Hematopoietic multipotent progenitor cell treated with erythropoietin and hydrocortisone succinate and interleukin-3 and kit ligand, for 6 days (in vitro differentiated cells): ENCODE results near the gene ADNP.
"Not testable (repeated sequence)": the region's sequence is repeated elsewhere in the genome, so short reads cannot be mapped to it uniquely, and the experiment has no call there.

ENCODE experiments used
- DNase-seq: peaks from one replicate; pipeline ENCODE4 v3.0.0-alpha.2; 2015

ADNP gene

DNA sequence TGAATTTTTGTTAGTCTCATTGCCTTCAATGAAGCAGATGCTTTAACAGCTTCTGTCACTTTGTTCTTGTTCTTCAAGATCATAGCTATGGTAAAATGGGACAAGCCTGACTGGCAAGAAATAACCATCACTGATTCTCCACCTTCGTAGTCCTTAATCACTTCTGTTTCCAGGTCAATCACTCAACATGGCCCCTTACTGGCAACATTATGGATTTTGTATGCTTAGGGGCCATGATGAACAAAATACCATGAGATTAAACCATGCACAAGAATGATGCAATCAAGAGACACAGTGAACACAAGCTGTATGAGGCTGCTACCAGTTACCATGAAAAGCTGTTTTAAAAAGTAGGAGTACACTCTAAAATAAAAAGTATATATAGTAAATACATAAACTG lies 32.8 kb downstream of the ADNP start:
- DNase-seq: no peak

- DNase-seq: no peak
Observed at GRCh38 chr20:50895111-50895830, 36.0 kb downstream of the ADNP start.

GRCh38 chr20:50893620-50894019 lies 37.6 kb downstream of the ADNP start:
- DNase-seq: no peak

- DNase-seq: no peak
Observed at GRCh38 chr20:50892394-50892793, 38.8 kb downstream of the ADNP start.

DNA sequence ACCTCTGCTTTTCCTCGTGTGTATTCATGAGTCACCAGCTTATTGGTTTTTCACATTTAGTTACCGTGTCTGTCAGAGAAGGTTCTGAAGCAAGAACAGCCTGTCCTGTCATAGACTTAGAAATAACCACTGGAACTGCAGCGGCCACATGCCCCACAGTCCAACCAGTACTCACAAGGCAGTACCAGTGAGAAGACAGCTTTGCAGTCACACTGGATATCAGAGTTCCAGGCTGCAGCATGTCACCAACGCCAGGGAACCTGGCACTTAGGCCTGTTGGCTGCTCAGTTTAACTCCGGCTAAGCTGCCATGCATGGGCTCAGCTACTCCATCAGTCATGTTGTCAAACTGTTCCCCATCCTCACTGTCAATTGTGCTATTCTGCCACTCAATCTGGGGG lies 40.1 kb downstream of the ADNP start:
- DNase-seq: no peak

- no peak for DNase-seq
Observed at GRCh38 chr20:50887576-50887975, 43.7 kb downstream of the ADNP start.

- no peak for DNase-seq
Observed at GRCh38 chr20:50886184-50886790, 45.0 kb downstream of the ADNP start.

GRCh38 chr20:50885781-50886180 lies 45.5 kb downstream of the ADNP start:
- no peak for DNase-seq

GRCh38 chr20:50885068-50885467 lies 46.2 kb downstream of the ADNP start:
- DNase-seq: no peak

DNA sequence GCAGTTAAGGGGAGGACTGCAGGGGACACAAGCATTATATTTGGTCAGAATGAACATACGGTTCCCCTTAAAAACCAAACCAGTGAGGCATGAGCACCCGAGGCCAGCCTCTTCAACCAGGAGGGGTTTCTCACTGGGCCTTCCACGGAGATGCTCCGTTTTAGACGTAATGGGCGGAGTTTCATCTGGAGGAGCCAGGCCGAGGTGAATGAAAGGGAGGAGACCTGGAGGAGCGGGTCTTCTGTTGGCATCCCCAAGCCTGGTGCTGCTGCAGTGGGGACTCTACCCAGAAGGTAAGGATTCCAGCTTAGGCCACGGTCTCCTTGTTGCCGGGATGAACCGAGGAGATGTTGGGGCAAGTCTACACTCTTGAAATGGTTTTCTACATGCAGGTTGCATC lies 47.4 kb downstream of the ADNP start:
- DNase-seq: no peak

DNA sequence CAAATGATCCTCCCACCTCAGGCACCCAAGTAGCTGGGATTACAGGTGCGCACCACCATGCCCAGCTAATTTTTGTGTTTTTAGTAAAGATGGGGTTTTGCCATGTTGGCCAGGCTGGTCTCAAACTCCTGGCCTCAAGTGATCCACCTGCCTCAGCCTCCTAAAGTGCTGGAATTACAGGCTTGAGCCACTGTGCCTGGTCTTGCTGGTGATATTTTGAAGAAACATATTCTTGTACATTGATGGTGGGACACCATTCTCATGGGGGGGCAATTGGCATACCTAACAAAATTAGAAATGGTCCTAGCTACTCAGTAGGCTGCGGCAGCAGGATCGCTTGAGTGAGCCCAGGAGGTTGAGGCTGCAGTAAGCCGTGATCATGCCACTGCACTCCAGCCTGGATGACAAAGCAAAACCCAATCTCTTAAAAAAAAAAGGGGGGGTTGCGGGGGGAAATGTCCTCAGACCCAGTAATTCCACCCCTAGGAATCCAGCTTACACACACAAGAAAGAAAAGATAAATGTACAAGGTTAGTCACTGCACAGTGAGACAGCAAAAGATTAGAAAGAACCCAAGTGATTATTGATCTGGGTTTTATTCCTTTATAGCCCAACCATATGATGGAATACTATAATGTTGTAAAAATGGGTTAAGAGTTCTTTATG lies 49.3 kb downstream of the ADNP start:
- not testable (repeated sequence) for DNase-seq

GRCh38 chr20:50879649-50880550 lies 51.3 kb downstream of the ADNP start:
- DNase-seq: no peak

DNA sequence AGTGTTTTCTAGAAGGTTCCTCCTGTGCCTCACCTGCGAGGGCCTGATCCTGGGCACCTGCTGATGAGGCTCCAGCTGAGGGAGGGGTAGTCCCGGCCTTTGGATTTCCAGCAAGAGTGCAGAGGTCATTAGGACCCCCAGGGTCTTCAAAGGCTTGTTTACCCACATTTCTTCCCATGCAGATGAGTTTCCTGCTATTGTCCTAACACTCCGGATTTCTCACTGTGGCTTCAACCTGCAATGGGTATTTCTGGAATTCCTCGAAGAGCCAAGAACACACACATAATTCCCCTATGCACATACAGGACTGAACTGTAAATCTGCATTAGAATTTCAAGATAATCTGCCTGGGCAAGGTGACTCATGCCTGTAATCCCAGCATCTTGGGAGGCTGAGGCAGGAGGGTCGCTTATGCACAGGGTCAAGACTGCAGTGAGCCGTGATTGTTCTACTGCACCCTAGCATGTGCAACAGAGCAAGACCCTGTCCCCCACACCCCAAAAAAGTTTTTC lies 53.9 kb downstream of the ADNP start:
- no peak for DNase-seq

DNA sequence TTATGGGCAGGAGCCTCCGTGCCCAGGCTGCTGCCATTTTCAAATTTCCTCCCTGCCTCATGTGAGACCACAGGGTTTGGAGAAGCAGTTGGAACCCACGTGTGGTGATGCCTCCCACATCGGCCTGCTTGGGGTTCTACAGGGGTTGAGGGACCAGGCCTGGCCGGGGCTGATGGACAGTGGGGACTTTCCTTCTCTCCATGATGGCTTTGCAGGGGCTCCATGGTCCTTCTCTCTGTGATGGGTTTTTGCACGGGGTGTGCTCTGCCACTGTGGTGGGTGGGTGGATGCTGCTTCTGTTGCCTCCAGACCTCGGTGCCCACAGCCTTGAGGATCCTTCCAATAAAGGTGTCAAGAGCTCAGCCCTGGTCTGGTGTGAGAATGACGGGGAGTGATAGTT lies 54.4 kb downstream of the ADNP start:
- no peak for DNase-seq

- DNase-seq: no peak
Observed at GRCh38 chr20:50876063-50876685, 55.1 kb downstream of the ADNP start.

- no peak for DNase-seq
Observed at GRCh38 chr20:50874758-50875665, 56.2 kb downstream of the ADNP start.

- DNase-seq: no peak
Observed at GRCh38 chr20:50874111-50874757, 57.0 kb downstream of the ADNP start.

GRCh38 chr20:50873585-50873984 lies 57.7 kb downstream of the ADNP start:
- no peak for DNase-seq

DNA sequence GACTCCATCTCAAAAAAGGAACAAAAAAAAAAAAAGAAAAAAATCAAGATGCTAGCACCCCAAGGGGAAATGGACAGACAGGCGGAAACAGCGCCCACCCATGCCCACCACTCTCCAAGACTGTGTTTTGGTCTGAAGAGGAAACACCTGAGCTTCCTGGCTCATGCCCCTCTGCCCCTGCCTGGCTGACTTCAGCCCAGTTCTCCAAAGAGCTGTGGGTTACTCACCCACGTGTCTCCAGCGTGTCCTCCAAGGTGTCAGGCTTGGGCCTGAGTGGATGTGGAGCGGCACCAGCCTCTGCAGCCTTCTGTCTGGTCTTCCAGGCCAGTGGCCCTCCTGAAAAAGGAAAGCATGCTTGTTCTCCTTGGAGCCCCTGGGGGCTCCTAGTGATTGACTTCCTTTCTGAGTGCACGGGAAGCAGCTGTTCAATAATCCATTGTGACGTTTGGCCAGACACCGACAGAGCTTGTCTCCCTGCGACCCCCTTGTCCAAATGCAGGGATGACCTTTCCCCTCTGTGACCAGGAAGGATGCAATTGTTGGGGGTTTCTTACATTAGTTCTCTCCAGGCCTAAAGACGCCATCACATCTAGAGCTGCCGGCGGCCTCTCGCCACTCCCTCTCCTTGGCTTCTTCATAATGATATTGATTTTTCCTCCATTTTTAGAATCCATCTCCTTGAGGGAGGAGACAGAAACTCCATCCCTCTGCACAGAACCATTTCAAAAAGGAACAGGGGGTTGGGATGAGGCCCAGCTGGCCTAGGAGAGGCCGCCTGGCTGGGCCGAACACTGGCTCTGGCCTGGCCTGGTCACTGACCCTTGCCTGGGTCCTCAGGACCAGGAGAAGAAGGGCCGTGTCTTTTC lies 58.4 kb downstream of the ADNP start:
- no peak for DNase-seq
